Esophagus muscularis mucosa (tissue), 3 donors: Measurements from ENCODE around the gene ADSS1.

ENCODE experiments used
- POLR2A ChIP-seq: fragments of 450-650 bp; IDR thresholded peaks from one replicate; pipeline ENCODE4 v1.6.1; 2017; ENCODE audit warnings: antibody characterized with exemption, moderate library complexity, mild to moderate bottlenecking, low read depth
- POLR2AphosphoS5 ChIP-seq, 2 donors: sonication (generic); formaldehyde crosslinking; IDR thresholded peaks; one replicate each; pipeline ENCODE4 v1.6.1; 2017; ENCODE audit warnings: antibody characterized with exemption in 2 of 2
- TF ChIP-seq, protein P1 (sequence below), 3 experiments: fragments of 200-600 bp in 2 of 3; fragments of 450-650 bp in 1 of 3; sonication (generic) in 2 of 3; IDR thresholded peaks; one replicate each; pipeline ENCODE4 v1.5.1; 2017 to 2019; ENCODE audit warnings: antibody characterized with exemption in 3 of 3, mild to moderate bottlenecking in 2 of 3, moderate library complexity in 1 of 3

DNA sequence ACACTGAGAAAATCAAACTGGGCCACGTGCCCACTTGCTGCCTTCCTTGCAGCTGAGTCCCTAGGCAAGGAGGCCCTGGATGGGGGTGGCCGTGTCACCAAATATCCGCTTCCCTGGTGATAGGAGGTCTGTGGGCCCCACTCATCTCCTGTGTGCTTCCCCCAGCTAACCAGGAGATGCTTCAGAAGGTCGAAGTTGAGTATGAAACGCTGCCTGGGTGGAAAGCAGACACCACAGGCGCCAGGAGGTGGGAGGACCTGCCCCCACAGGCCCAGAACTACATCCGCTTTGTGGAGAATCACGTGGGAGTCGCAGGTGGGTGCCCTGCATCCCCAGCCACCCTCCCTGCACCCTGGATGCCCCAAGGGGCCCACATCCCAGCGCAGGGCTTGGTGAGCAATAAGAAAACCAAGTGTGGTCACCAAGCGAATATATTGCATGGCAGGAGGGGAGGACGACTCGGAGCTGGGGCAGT lies 22.1 kb downstream of the ADSS1 start:
- TF ChIP-seq, protein P1, sequence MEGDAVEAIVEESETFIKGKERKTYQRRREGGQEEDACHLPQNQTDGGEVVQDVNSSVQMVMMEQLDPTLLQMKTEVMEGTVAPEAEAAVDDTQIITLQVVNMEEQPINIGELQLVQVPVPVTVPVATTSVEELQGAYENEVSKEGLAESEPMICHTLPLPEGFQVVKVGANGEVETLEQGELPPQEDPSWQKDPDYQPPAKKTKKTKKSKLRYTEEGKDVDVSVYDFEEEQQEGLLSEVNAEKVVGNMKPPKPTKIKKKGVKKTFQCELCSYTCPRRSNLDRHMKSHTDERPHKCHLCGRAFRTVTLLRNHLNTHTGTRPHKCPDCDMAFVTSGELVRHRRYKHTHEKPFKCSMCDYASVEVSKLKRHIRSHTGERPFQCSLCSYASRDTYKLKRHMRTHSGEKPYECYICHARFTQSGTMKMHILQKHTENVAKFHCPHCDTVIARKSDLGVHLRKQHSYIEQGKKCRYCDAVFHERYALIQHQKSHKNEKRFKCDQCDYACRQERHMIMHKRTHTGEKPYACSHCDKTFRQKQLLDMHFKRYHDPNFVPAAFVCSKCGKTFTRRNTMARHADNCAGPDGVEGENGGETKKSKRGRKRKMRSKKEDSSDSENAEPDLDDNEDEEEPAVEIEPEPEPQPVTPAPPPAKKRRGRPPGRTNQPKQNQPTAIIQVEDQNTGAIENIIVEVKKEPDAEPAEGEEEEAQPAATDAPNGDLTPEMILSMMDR (IDR thresholded peaks at IDR 0.05), result no peak
- TF ChIP-seq POLR2A, result no peak
- no peak for TF ChIP-seq POLR2AphosphoS5 (IDR thresholded peaks at IDR 0.05)
